Measurements from ENCODE around the gene NOS3. TPM values are rescaled to one million over a fixed set of nuclear protein-coding genes. Genes with fewer than 3 reads are reported as not detected.

NOS3 gene
- total and polyA plus RNA-seq, 9 of the 15 experiments (the other 6 are each of a cell fraction or from before 2014, with no cell fraction given): 1.1 to 121 (median 23.6) TPM

- TF ChIP-seq MAX (CRISPR knock-in tag; IDR thresholded peaks at IDR 0.05): 0 out of 2 replicates have a peak, but pooled peaks have one; percentile 22
- TF ChIP-seq FOXA1 (IDR thresholded peaks at IDR 0.05; ENCODE audit: borderline replicate concordance): no peak
- no peak for TF ChIP-seq ZNF778 (CRISPR knock-in tag; IDR thresholded peaks at IDR 0.05)
- TF ChIP-seq TEAD4 (IDR thresholded peaks at IDR 0.05; ENCODE audit: low read length): peak; percentile 58
- no peak for TF ChIP-seq TEAD4 (CRISPR knock-in tag; IDR thresholded peaks at IDR 0.05; ENCODE audit: borderline replicate concordance)
These were observed 10.2 kb downstream of the NOS3 start (continued) for GRCh38 chr7:151000897-151001495.

- Histone ChIP-seq H3K27ac (ENCODE audit: extremely low read depth, low read depth, low read length) (no peak overlapping the region), H3K9me1 (ENCODE audit: control insufficient read depth, insufficient read depth, low read length) (no peaks in the 10 kb centered on the region), H3K79me2 (ENCODE audit: control insufficient read depth, insufficient read depth, low read length) (no peaks in the 10 kb centered on the region), H3K4me2 (ENCODE audit: insufficient read depth, low read length) (no peak overlapping the region), H2AFZ (ENCODE audit: low read depth, low read length) (no peak overlapping the region), H3K9me3 (replicated peaks; ENCODE audit: control insufficient read depth, insufficient read depth, low read depth, low read length) (no peaks in the 10 kb centered on the region), H3K4me1 (replicated peaks in 1 of 2; ENCODE audit: control insufficient read depth in 2 of 2, insufficient read depth in 2 of 2, low read length in 2 of 2) (peaks cover 23 to 53% of the 10 kb centered on the region in 2 experiments), H3K36me3 (ENCODE audit: control insufficient read depth, insufficient read depth, low read length) (no peaks in the 10 kb centered on the region), H3K4me3 (no peak overlapping the region), H3K27me3 (ENCODE audit: control insufficient read depth in 2 of 2, insufficient read depth in 2 of 2, low read length in 2 of 2) (no peaks in the 10 kb centered on the region), H3K9ac (ENCODE audit: insufficient read depth in 1 of 2, low read depth in 2 of 2, low read length in 2 of 2) (peak overlapping the region in 1 of 2 experiments; percentile 29; a peak in 2 of 4 replicates), H4K20me1 (replicated peaks; ENCODE audit: control insufficient read depth, insufficient read depth, low read length) (no peaks in the 10 kb centered on the region)
- intact Hi-C loops (cut with micrococcal nuclease): no loop called here
- DNase-seq (ENCODE audit: extremely low read depth in 1 of 4, low spot score in 3 of 4): no peak
- FAIRE-seq: no peak
- CTCF ChIA-PET (ENCODE audit: low intra/inter-chr PET ratio): no interaction called here
- no peak for ATAC-seq
- in situ Hi-C loops (cut with MboI): no loop called here
- no peak for TF ChIP-seq ZFPM2 (CRISPR knock-in tag; IDR thresholded peaks at IDR 0.05)
- TF ChIP-seq ZNF586 (CRISPR knock-in tag; conservative IDR thresholded peaks at IDR 0.05): no peak
- TF ChIP-seq PURB (CRISPR knock-in tag; IDR thresholded peaks at IDR 0.05; ENCODE audit: low read depth): no peak
- TF ChIP-seq RFX7 (CRISPR knock-in tag; IDR thresholded peaks at IDR 0.05): no peak
- no peak for TF ChIP-seq POLR2AphosphoS5 (IDR thresholded peaks at IDR 0.05; ENCODE audit: control insufficient read depth, insufficient read depth, low read depth, low read length)
- no peak for TF ChIP-seq NFATC3 (IDR thresholded peaks at IDR 0.05)
- no peak for TF ChIP-seq NFE2L1 (tag; IDR thresholded peaks at IDR 0.05; ENCODE audit: borderline replicate concordance, low read depth)
- TF ChIP-seq MYNN (IDR thresholded peaks at IDR 0.05): no peak
- TF ChIP-seq MYNN (CRISPR knock-in tag; IDR thresholded peaks at IDR 0.05): no peak
- WGBS (ENCODE audit: insufficient coverage, low coverage, missing lambda C conversion rate): 87% methylated on average over 16 of the region's 16 CpGs
- POLR2A ChIA-PET: interaction anchor here (0.6 to 1.1 kb wide), 3 partner anchors 61 to 84 kb away, joined by 3 to 4 read pairs (median 3); partner anchors contain the start of gene AGAP3
- no TSS peak for BruUV-seq (replicated peaks)
These were observed 10.7 kb downstream of the NOS3 start for GRCh38 chr7:151001546-151001945.

Data from K562 (cell line).